Muscle layer of duodenum (tissue), 2 donors: ENCODE results near the gene SLC16A9.
"Not testable (repeated sequence)": the region's sequence is repeated elsewhere in the genome, so short reads cannot be mapped to it uniquely, and the experiment has no call there.

Experiments used
- H3K27ac ChIP-seq: one replicate; pipeline ENCODE4 v1.7.0; 2013; ENCODE audit warnings: mild to moderate bottlenecking, low read length
- H3K27me3 ChIP-seq: one replicate; pipeline ENCODE4 v1.7.0; 2013; ENCODE audit warnings: low read depth, mild to moderate bottlenecking, control low read depth, low read length
- H3K36me3 ChIP-seq, 2 donors: one replicate each; pipeline ENCODE4 v1.7.0; 2013; ENCODE audit warnings: low read length in 2 of 2, control low read depth in 1 of 2, mild to moderate bottlenecking in 1 of 2; ENCODE audit not compliant: insufficient read depth in 2 of 2, control insufficient read depth in 1 of 2
- H3K4me1 ChIP-seq, 2 donors: one replicate each; pipeline ENCODE4 v1.7.0; 2013; ENCODE audit warnings: low read length in 2 of 2, mild to moderate bottlenecking in 2 of 2, control low read depth in 1 of 2, moderate library complexity in 1 of 2; ENCODE audit not compliant: insufficient read depth in 2 of 2, control insufficient read depth in 1 of 2
- H3K4me3 ChIP-seq, 2 donors: one replicate each; pipeline ENCODE4 v1.7.0; 2013; ENCODE audit warnings: low read length in 2 of 2, low read depth in 1 of 2, mild to moderate bottlenecking in 1 of 2
- H3K9me3 ChIP-seq, 2 donors: one replicate each; pipeline ENCODE4 v1.7.0; 2013; ENCODE audit warnings: low read length in 2 of 2, control low read depth in 1 of 2, mild to moderate bottlenecking in 1 of 2; ENCODE audit not compliant: control insufficient read depth in 1 of 2
- donor health status: healthy.

Gene SLC16A9

GRCh38 chr10:59672150-59672875 lies 37.3 kb downstream of the SLC16A9 start:
- Histone ChIP-seq H3K4me3 (no peak overlapping the region), H3K27ac (no peak overlapping the region), H3K36me3 (no peaks in the 10 kb centered on the region), H3K9me3 (peaks cover 0 to 3% of the 10 kb centered on the region in 2 donors), H3K27me3 (no peaks in the 10 kb centered on the region), H3K4me1 (no peaks in the 10 kb centered on the region)

GRCh38 chr10:59670269-59670668 lies 39.4 kb downstream of the SLC16A9 start:
- Histone ChIP-seq H3K27ac (no peak overlapping the region), H3K27me3 (no peaks in the 10 kb centered on the region), H3K9me3 (no peaks in the 10 kb centered on the region), H3K36me3 (no peaks in the 10 kb centered on the region), H3K4me1 (no peaks in the 10 kb centered on the region), H3K4me3 (no peak overlapping the region)

GRCh38 chr10:59668096-59668495 lies 41.6 kb downstream of the SLC16A9 start:
- no peak overlapping the region for H3K27ac ChIP-seq
- H3K9me3 ChIP-seq: no peaks in the 10 kb centered on the region
- H3K27me3 ChIP-seq: no peaks in the 10 kb centered on the region
- no peaks in the 10 kb centered on the region for H3K4me1 ChIP-seq
- no peaks in the 10 kb centered on the region for H3K36me3 ChIP-seq
- no peak overlapping the region for H3K4me3 ChIP-seq

DNA sequence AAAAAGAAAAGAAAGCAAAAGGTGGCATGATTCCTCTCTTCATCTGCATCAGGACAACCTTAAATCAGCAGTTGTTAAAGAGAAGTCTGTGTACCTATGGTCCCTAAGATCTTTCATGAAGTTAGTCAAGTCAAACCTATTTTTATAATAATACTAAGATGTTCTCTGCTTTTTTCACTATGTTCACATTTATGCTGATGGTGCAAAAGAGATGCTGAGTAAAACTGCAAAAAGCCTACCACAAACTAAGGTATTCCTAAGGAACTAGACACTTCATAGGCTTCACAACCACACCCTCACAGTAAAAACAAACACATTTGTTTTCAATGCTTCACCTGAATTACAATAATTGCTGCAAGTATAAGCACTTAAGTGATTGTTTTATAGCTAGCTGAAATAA lies 43.3 kb downstream of the SLC16A9 start:
- Histone ChIP-seq H3K27me3 (no peaks in the 10 kb centered on the region), H3K27ac (no peak overlapping the region), H3K9me3 (no peaks in the 10 kb centered on the region), H3K36me3 (no peaks in the 10 kb centered on the region), H3K4me1 (no peaks in the 10 kb centered on the region), H3K4me3 (no peak overlapping the region)

GRCh38 chr10:59663213-59663612 lies 46.4 kb downstream of the SLC16A9 start:
- H3K27me3 ChIP-seq: not testable (repeated sequence)

GRCh38 chr10:59657724-59658123 lies 51.9 kb downstream of the SLC16A9 start:
- H3K27ac ChIP-seq: no peak overlapping the region
- H3K36me3 ChIP-seq: no peaks in the 10 kb centered on the region
- no peaks in the 10 kb centered on the region for H3K27me3 ChIP-seq
- no peaks in the 10 kb centered on the region for H3K9me3 ChIP-seq
- H3K4me3 ChIP-seq: no peak overlapping the region
- no peaks in the 10 kb centered on the region for H3K4me1 ChIP-seq

More at GRCh38 chr10:59663213-59663612, 46.4 kb downstream of the SLC16A9 start:
- H3K27ac ChIP-seq, H3K9me3 ChIP-seq, H3K4me1 ChIP-seq, H3K4me3 ChIP-seq, H3K36me3 ChIP-seq: not testable (repeated sequence)

GRCh38 chr10:59655309-59655708 lies 54.3 kb downstream of the SLC16A9 start:
- Histone ChIP-seq H3K27ac (no peak overlapping the region), H3K27me3 (no peaks in the 10 kb centered on the region), H3K36me3 (no peaks in the 10 kb centered on the region), H3K9me3 (no peaks in the 10 kb centered on the region), H3K4me1 (no peaks in the 10 kb centered on the region), H3K4me3 (no peak overlapping the region)

DNA sequence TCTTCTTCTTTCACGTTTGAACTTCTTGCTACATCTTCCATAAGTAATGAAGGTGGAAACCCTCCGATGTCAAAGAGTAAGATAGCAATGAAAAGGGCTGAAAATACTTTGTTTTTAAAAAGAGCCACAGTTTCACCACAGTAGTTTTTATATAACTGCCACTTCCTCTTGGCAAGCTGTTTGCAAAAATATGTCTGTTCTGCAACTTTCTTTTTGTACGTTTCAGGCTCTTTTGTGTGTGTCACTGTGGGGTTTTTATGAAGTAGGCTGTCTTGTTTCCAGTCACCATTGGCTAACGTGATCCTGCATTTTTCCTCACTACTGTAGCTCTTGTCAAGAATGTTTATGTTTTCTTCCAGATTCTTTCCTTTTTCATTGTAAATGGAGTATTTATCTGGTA lies 55.6 kb downstream of the SLC16A9 start:
- Histone ChIP-seq H3K9me3 (no peaks in the 10 kb centered on the region), H3K36me3 (no peaks in the 10 kb centered on the region), H3K4me1 (no peaks in the 10 kb centered on the region), H3K4me3 (no peak overlapping the region), H3K27me3 (no peaks in the 10 kb centered on the region), H3K27ac (no peak overlapping the region)

DNA sequence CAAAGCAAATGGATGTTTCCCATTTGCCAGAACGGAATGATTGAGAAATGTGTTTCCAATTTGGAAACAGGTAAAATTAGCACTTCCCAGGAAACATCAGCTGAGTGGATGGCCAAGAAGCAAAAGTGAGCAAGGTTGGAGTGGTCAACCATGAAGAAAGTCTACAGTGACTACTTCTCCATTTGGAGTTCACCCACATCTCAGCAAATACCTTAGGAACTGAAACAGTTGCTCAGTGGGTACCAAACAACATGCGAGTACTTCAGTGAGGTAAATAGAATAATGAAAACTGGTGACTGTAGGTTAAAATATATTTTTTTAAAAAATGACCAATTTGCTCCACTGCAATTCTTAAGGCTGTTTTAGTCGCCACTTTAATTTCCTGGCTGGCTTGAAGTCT lies 57.7 kb downstream of the SLC16A9 start:
- no peak overlapping the region for H3K27ac ChIP-seq
- no peaks in the 10 kb centered on the region for H3K36me3 ChIP-seq
- H3K4me1 ChIP-seq: peaks cover 0 to 3% of the 10 kb centered on the region in 2 donors
- H3K27me3 ChIP-seq: no peaks in the 10 kb centered on the region
- no peaks in the 10 kb centered on the region for H3K9me3 ChIP-seq
- no peak overlapping the region for H3K4me3 ChIP-seq

DNA sequence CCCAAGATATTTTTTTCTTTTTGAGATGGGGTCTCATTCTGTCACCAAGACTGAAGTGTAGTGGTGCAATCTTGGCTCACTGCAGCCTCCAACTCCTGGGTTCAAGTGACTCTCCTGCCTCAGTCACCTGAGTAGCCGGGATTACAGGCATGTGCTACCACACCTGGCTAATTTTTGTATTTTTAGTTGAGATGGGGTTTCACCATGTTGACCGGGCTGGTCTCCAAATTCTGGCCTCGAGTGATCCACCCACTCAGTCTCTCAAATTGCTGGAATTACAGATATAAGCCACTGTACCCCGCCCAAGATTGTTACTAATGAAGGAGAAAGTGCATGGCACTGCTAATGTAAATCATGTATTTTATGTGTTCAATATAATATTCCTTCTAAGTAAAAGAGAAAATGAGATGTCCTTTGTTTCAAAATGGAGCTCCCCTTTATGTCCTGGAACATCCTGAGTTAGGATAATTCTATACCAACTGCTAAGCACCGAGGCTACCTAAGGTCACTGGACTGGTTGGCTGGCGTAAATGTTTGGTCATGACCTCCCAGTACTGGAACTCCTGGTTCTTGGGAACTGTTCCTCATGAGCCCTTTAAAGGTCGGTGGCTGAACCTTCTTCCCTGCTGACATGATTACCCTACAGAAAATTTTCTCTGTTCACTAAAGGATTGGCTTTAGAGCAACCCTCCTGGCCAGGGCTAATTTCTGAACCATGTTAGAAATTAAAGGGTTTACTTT lies 59.9 kb downstream of the SLC16A9 start:
- Histone ChIP-seq H3K9me3 (peaks cover 2 to 3% of the 10 kb centered on the region in 2 donors), H3K27ac (no peak overlapping the region), H3K27me3 (no peaks in the 10 kb centered on the region), H3K4me3 (no peak overlapping the region), H3K4me1 (peaks cover 0 to 3% of the 10 kb centered on the region in 2 donors), H3K36me3 (no peaks in the 10 kb centered on the region)

- Histone ChIP-seq H3K9me3 (peaks cover 3 to 4% of the 10 kb centered on the region in 2 donors), H3K36me3 (no peaks in the 10 kb centered on the region), H3K4me1 (peaks cover 0 to 3% of the 10 kb centered on the region in 2 donors), H3K4me3 (no peak overlapping the region), H3K27me3 (no peaks in the 10 kb centered on the region), H3K27ac (no peak overlapping the region)
Measured at GRCh38 chr10:59648711-59649201, 60.9 kb downstream of the SLC16A9 start.
